CD14-positive monocyte (primary cell): ENCODE measurements around the gene ACAA1. TPM values are rescaled to one million over a fixed set of nuclear protein-coding genes. Genes with fewer than 3 reads are reported as not detected.

Experiments used
- DNase-seq, 3 donors: peaks; one replicate each; pipeline ENCODE4 v3.0.0-alpha.2; 2011 to 2022
- H2AFZ ChIP-seq: 2 replicates; pipeline ENCODE4 v1.6.0; 2012; ENCODE audit warnings: mild to moderate bottlenecking, low read depth, low read length, inconsistent platforms; ENCODE audit not compliant: insufficient read depth, poor library complexity, severe bottlenecking
- H3K27ac ChIP-seq, 2 donors: 1 replicate in 1 of 2; 2 replicates in 1 of 2; pipeline ENCODE4 v1.5.1; 2012 to 2013; ENCODE audit warnings: low read length in 2 of 2, control low read depth in 1 of 2, inconsistent platforms in 1 of 2, low read depth in 1 of 2, mild to moderate bottlenecking in 1 of 2
- H3K27me3 ChIP-seq, 2 donors: one replicate each; pipeline versions ENCODE4 v1.6.0 to v1.6.1; 2011 to 2013; ENCODE audit warnings: low read length in 2 of 2; ENCODE audit not compliant: control insufficient read depth in 2 of 2, insufficient read depth in 2 of 2
- H3K36me3 ChIP-seq, 2 donors: replicated peaks in 1 of 2; 1 replicate in 1 of 2; 2 replicates in 1 of 2; pipeline versions ENCODE4 v1.5.1 to v1.6.1; 2012 to 2013; ENCODE audit warnings: low read length in 2 of 2, control low read depth in 1 of 2, inconsistent platforms in 1 of 2, mild to moderate bottlenecking in 1 of 2; ENCODE audit not compliant: insufficient read depth in 2 of 2, control insufficient read depth in 1 of 2
- H3K4me1 ChIP-seq, 2 donors: 1 replicate in 1 of 2; 2 replicates in 1 of 2; pipeline versions ENCODE4 v1.5.1 to v1.6.1; 2012 to 2013; ENCODE audit warnings: low read length in 2 of 2, control low read depth in 1 of 2, inconsistent platforms in 1 of 2, mild to moderate bottlenecking in 1 of 2, moderate library complexity in 1 of 2; ENCODE audit not compliant: insufficient read depth in 2 of 2, control insufficient read depth in 1 of 2
- H3K4me2 ChIP-seq: replicated peaks from 2 replicates; pipeline ENCODE3; 2012; ENCODE audit warnings: low read length, moderate library complexity, mild to moderate bottlenecking; ENCODE audit not compliant: poor library complexity, severe bottlenecking; ENCODE audit errors: extremely low read depth
- H3K4me3 ChIP-seq, 3 experiments: fragments of 200-600 bp in 1 of 3; sonication (generic) in 1 of 3; replicated peaks in 1 of 3; 1 replicate in 2 of 3; 2 replicates in 1 of 3; pipeline ENCODE4 v1.5.1; 2011 to 2013; ENCODE audit warnings: low read length in 3 of 3, mild to moderate bottlenecking in 3 of 3, control low read depth in 2 of 3, low read depth in 2 of 3, inconsistent platforms in 1 of 3, moderate library complexity in 1 of 3
- H3K79me2 ChIP-seq: 2 replicates; pipeline ENCODE4 v1.6.0; 2012; ENCODE audit warnings: mild to moderate bottlenecking, control low read depth, inconsistent platforms, low read length, moderate library complexity; ENCODE audit not compliant: insufficient read depth
- H3K9ac ChIP-seq: 2 replicates; pipeline ENCODE4 v1.6.0; 2017; ENCODE audit warnings: low read length, mild to moderate bottlenecking; ENCODE audit not compliant: insufficient read depth, poor library complexity, severe bottlenecking
- H3K9me3 ChIP-seq, 2 donors: replicated peaks in 1 of 2; 1 replicate in 1 of 2; 2 replicates in 1 of 2; pipeline versions ENCODE4 v1.5.1 to v1.6.1; 2012 to 2013; ENCODE audit warnings: low read length in 2 of 2, control low read depth in 1 of 2; ENCODE audit not compliant: control insufficient read depth in 1 of 2, insufficient read depth in 1 of 2
- H4K20me1 ChIP-seq: 2 replicates; pipeline ENCODE4 v1.6.0; 2012; ENCODE audit warnings: mild to moderate bottlenecking, low read length, control low read depth, moderate library complexity; ENCODE audit not compliant: insufficient read depth
- H3K27ac Mint-ChIP-seq, 7 donors: one replicate each; pipeline ENCODE4 v1.8.0; 2020; ENCODE audit warnings: mild to moderate bottlenecking in 7 of 7, mixed read lengths in 7 of 7, moderate library complexity in 6 of 7, inconsistent platforms in 2 of 7
- H3K27me3 Mint-ChIP-seq, 3 donors: one replicate each; pipeline ENCODE4 v1.8.0; 2021 to 2022; ENCODE audit warnings: low read depth in 3 of 3, mild to moderate bottlenecking in 3 of 3, mixed read lengths in 3 of 3, moderate library complexity in 3 of 3, inconsistent platforms in 1 of 3
- H3K36me3 Mint-ChIP-seq, 2 donors: one replicate each; pipeline ENCODE4 v1.8.0; 2020; ENCODE audit warnings: mixed read lengths in 2 of 2, inconsistent platforms in 1 of 2, mild to moderate bottlenecking in 1 of 2
- H3K4me1 Mint-ChIP-seq: one replicate; pipeline ENCODE4 v1.8.0; 2020; ENCODE audit warnings: mild to moderate bottlenecking, mixed read lengths
- H3K4me3 Mint-ChIP-seq, 2 donors: one replicate each; pipeline ENCODE4 v1.8.0; 2020; ENCODE audit warnings: mild to moderate bottlenecking in 2 of 2, mixed read lengths in 2 of 2, moderate library complexity in 1 of 2
- H3K9me3 Mint-ChIP-seq, 7 donors: one replicate each; pipeline ENCODE4 v1.8.0; 2020 to 2022; ENCODE audit warnings: mixed read lengths in 7 of 7, mild to moderate bottlenecking in 6 of 7, moderate library complexity in 6 of 7, inconsistent platforms in 2 of 7
- WGBS: methylation state at CpG from one replicate; pipeline ENCODE4 v1.1.5; 2013; ENCODE audit warnings: missing lambda C conversion rate; ENCODE audit not compliant: insufficient coverage; 5-methylcytosine and 5-hydroxymethylcytosine counted together
- intact Hi-C, 2 donors: fragments of 100-400 bp; cut with micrococcal nuclease; formaldehyde crosslinking; loops; one replicate each; pipeline versions ENCODE4 v1.15.0 to v1.15.1; 2023
- polyA plus RNA-seq, 3 donors: library from polyadenylated mRNA; depleted of rRNA in 1 of 3; unstranded in 2 of 3; stranded (reverse) in 1 of 3; fragments of 300-500 nt in 2 of 3; fragments of >200 nt in 1 of 3; fragmentation: Illumina TruSeq in 2 of 3; gene quantifications; 1 replicate in 2 of 3; 2 replicates in 1 of 3; pipeline ENCODE4 v1.2.3, GENCODE V29; 2012 to 2021
- TF ChIP-seq, protein P1 (sequence below): fragments of 200-600 bp; IDR thresholded peaks from one replicate; pipeline ENCODE4 v1.8.0; 2022; ENCODE audit warnings: antibody characterized with exemption, mild to moderate bottlenecking

Gene ACAA1
- polyA plus RNA-seq, 3 donors: 123 to 268 (median 133) TPM

- peak overlapping the region in 5 of 7 donors; percentile 31 to 90 (median 60) for H3K27ac Mint-ChIP-seq
- Histone ChIP-seq H3K36me3 (no peaks in the 10 kb centered on the region), H3K4me2 (no peak overlapping the region), H3K9ac (no peak overlapping the region), H3K4me3 (no peak overlapping the region), H3K27ac (peak overlapping the region in 1 of 2 donors; percentile 62), H3K79me2 (no peaks in the 10 kb centered on the region), H2AFZ (peak overlapping the region; percentile 43), H4K20me1 (no peaks in the 10 kb centered on the region), H3K4me1 (peaks cover 29 to 30% of the 10 kb centered on the region in 2 donors), H3K27me3 (no peaks in the 10 kb centered on the region), H3K9me3 (no peaks in the 10 kb centered on the region)
- no peaks in the 10 kb centered on the region for H3K27me3 Mint-ChIP-seq
- H3K4me3 Mint-ChIP-seq: no peak overlapping the region
- no peaks in the 10 kb centered on the region for H3K9me3 Mint-ChIP-seq
- intact Hi-C loops: no loop called here
- H3K36me3 Mint-ChIP-seq: no peaks in the 10 kb centered on the region
- 61% methylated on average over 4 of the region's 5 CpGs for WGBS
- H3K4me1 Mint-ChIP-seq: peaks cover 34% of the 10 kb centered on the region
- no peak for DNase-seq
- TF ChIP-seq, protein P1, sequence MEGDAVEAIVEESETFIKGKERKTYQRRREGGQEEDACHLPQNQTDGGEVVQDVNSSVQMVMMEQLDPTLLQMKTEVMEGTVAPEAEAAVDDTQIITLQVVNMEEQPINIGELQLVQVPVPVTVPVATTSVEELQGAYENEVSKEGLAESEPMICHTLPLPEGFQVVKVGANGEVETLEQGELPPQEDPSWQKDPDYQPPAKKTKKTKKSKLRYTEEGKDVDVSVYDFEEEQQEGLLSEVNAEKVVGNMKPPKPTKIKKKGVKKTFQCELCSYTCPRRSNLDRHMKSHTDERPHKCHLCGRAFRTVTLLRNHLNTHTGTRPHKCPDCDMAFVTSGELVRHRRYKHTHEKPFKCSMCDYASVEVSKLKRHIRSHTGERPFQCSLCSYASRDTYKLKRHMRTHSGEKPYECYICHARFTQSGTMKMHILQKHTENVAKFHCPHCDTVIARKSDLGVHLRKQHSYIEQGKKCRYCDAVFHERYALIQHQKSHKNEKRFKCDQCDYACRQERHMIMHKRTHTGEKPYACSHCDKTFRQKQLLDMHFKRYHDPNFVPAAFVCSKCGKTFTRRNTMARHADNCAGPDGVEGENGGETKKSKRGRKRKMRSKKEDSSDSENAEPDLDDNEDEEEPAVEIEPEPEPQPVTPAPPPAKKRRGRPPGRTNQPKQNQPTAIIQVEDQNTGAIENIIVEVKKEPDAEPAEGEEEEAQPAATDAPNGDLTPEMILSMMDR: no peak
These were observed 21.5 kb upstream of the ACAA1 start for GRCh38 chr3:38158472-38158871.

- peaks cover 38 to 39% of the 10 kb centered on the region in 2 donors for H3K4me1 ChIP-seq
- H3K9ac ChIP-seq: no peak overlapping the region
- no peak overlapping the region for H3K4me3 ChIP-seq
- Mint-ChIP-seq H3K36me3 (peaks cover 0 to 3% of the 10 kb centered on the region in 2 donors), H3K27ac (peak overlapping the region in 1 of 7 donors; percentile 6), H3K9me3 (no peaks in the 10 kb centered on the region), H3K4me1 (peaks cover 40% of the 10 kb centered on the region), H3K4me3 (no peak overlapping the region), H3K27me3 (no peaks in the 10 kb centered on the region)
- H3K36me3 ChIP-seq: no peaks in the 10 kb centered on the region
- WGBS: 100% methylated on average over 2 of the region's 3 CpGs
- H3K27me3 ChIP-seq: no peaks in the 10 kb centered on the region
- H3K9me3 ChIP-seq: no peaks in the 10 kb centered on the region
- no peak overlapping the region for H2AFZ ChIP-seq
- peak overlapping the region in 1 of 2 donors; percentile 62 for H3K27ac ChIP-seq
- TF ChIP-seq, protein P1: no peak
- DNase-seq: no peak
- H4K20me1 ChIP-seq: no peaks in the 10 kb centered on the region
- H3K79me2 ChIP-seq: no peaks in the 10 kb centered on the region
- intact Hi-C loops: no loop called here
- no peak overlapping the region for H3K4me2 ChIP-seq
These were observed 20.7 kb upstream of the ACAA1 start for GRCh38 chr3:38157595-38157994.
